ENCODE measurements around the gene SMIM12. TPM values are rescaled to one million over a fixed set of nuclear protein-coding genes. Genes with fewer than 3 reads are reported as not detected.

SMIM12 gene
- polyA plus RNA-seq, 1 donor from 2014 or later = 42.6 TPM

Other genes starting within 250 kb of the SMIM12 start
- gene GJB5, start 104.7 kb downstream of the SMIM12 start, polyA plus RNA-seq = not detected in 2 replicates
- not detected in 2 replicates for gene GJB4, start 100.0 kb downstream of the SMIM12 start, polyA plus RNA-seq
- not detected in 2 replicates for gene GJB3, start 78.5 kb downstream of the SMIM12 start, polyA plus RNA-seq
- gene GJA4, start 66.8 kb downstream of the SMIM12 start, polyA plus RNA-seq = not detected in 2 replicates
- 2.9 and 4.7 TPM in 2 replicates for gene DLGAP3, start 69.9 kb upstream of the SMIM12 start, polyA plus RNA-seq
- gene TMEM35B, start 125.6 kb upstream of the SMIM12 start, polyA plus RNA-seq = 1.3 TPM in 1 of 2 replicates, not detected in the other
- 28.6 and 31.5 TPM in 2 replicates for gene ZMYM6, start 172.2 kb upstream of the SMIM12 start, polyA plus RNA-seq
- gene ZMYM1, start 219.6 kb upstream of the SMIM12 start, polyA plus RNA-seq = 14.1 and 20.3 TPM in 2 replicates

All from neural cell (in vitro differentiated cells).